Lower leg skin (tissue), 3 donors: ENCODE data around the gene ACADM.

Source experiments
- CTCF ChIP-seq, 3 donors: fragments of 450-650 bp; IDR thresholded peaks; one replicate each; pipeline ENCODE4 v1.5.1; 2016; ENCODE audit warnings: antibody characterized with exemption in 3 of 3, mild to moderate bottlenecking in 3 of 3, moderate library complexity in 2 of 3
- POLR2A ChIP-seq, 2 donors: fragments of 450-650 bp; IDR thresholded peaks; one replicate each; pipeline ENCODE4 v1.6.1; 2016 to 2017; ENCODE audit warnings: antibody characterized with exemption in 2 of 2, mild to moderate bottlenecking in 1 of 2, moderate library complexity in 1 of 2

GRCh38 chr1:75720820-75721219 lies 3.7 kb upstream of the ACADM start:
- no peak for TF ChIP-seq CTCF (IDR thresholded peaks at IDR 0.05)
- TF ChIP-seq POLR2A (IDR thresholded peaks at IDR 0.05): no peak
